GM19099 (cell line): ENCODE results near the gene NSFL1C.

ENCODE experiments used
- POLR2A ChIP-seq: IDR thresholded peaks from 3 replicates; pipeline ENCODE4 v1.6.1; 2011; ENCODE audit warnings: low read depth; ENCODE audit not compliant: insufficient read length; ENCODE audit errors: extremely low read depth

The NSFL1C gene

GRCh38 chr20:1429143-1429728, 37.4 kb downstream of the NSFL1C start:
- TF ChIP-seq POLR2A, result no peak

GRCh38 chr20:1427457-1428054, 39.1 kb downstream of the NSFL1C start:
- TF ChIP-seq POLR2A, result no peak

GRCh38 chr20:1426231-1426849, 40.3 kb downstream of the NSFL1C start:
- TF ChIP-seq POLR2A, result no peak

- TF ChIP-seq POLR2A, result no peak
Observed at GRCh38 chr20:1424336-1424735, 42.3 kb downstream of the NSFL1C start.

GRCh38 chr20:1423625-1424106, 43.0 kb downstream of the NSFL1C start:
- no peak for TF ChIP-seq POLR2A

DNA sequence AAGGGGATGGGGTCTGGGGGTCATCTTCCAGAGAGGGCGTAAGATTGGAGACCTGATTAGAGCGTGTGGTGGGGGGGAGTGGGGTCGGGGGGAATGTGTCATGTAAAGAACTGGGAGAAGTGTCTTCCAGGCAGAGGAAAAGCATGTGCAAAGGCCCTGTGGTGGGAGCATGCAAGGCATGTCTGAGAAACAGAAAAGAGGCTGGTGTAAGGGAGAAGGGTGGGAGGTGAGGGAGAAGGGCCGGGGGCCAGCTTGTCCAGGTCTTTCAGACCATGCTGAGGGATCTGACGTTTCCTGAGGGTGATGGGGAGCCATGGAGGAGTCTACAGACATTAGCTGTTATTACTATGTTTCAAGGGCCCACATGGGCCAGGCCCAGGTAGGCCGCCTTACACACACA, 43.4 kb downstream of the NSFL1C start:
- no peak for TF ChIP-seq POLR2A

DNA sequence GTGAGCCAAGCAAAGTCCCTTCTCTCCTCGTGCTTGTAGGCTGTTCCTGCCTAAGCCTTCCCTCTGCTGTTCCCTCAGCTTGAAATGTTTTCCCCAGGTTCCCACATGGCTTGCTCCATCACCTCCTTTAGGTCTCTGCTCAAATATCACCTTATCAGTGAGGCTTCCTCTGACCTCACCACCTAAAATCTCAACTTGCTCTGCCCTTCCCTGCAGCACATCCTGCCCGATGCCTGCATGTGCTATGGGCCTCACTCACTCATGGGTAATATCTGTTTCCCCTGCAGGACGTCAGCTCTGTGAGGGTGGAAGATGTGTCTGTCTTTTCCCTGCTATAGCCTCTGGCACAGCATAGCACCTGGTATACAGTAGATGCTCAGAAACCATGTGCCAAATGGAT, 43.9 kb downstream of the NSFL1C start:
- TF ChIP-seq POLR2A, result no peak

GRCh38 chr20:1420066-1420465, 46.6 kb downstream of the NSFL1C start:
- TF ChIP-seq POLR2A, result no peak

GRCh38 chr20:1418350-1418749, 48.3 kb downstream of the NSFL1C start:
- no peak for TF ChIP-seq POLR2A

DNA sequence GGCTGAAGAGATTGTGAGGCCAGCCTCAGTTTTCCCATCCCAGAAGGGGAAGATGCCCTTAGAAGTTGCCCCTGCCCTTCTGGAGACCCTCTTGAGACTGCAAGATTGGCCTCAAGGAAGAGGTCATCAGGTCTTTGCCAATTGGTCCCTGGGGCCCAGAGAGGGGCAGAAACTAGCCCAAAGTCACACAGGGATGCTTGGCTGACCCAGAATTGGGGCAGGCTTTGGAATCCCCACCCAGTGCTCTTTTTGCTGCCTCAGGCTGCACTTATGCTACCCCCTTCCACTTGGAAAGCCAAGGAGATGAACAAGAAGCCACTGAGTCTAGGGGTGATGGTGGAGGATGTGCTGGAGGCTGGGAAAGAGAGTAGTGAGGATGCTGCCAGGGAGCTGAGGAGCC, 48.9 kb downstream of the NSFL1C start:
- no peak for TF ChIP-seq POLR2A

DNA sequence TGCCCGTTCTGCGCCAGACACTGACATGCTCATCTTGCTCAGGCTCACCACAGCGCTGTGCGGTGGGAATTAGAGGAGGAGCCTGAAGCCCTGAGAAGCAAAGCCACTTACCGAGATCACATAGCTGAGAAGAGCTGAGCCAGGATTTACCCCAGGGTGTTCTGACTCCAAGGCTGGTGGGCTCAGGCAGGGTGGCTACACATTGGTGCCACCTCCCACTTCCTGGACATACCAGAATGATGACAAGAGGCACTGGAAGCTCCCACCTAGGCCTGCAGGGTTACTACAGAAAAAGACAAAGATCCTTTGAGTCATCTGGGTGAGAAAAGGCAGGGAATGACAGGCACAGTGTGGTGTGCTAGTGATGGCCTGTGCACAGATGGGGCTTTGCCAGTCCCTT, 49.4 kb downstream of the NSFL1C start:
- no peak for TF ChIP-seq POLR2A

DNA sequence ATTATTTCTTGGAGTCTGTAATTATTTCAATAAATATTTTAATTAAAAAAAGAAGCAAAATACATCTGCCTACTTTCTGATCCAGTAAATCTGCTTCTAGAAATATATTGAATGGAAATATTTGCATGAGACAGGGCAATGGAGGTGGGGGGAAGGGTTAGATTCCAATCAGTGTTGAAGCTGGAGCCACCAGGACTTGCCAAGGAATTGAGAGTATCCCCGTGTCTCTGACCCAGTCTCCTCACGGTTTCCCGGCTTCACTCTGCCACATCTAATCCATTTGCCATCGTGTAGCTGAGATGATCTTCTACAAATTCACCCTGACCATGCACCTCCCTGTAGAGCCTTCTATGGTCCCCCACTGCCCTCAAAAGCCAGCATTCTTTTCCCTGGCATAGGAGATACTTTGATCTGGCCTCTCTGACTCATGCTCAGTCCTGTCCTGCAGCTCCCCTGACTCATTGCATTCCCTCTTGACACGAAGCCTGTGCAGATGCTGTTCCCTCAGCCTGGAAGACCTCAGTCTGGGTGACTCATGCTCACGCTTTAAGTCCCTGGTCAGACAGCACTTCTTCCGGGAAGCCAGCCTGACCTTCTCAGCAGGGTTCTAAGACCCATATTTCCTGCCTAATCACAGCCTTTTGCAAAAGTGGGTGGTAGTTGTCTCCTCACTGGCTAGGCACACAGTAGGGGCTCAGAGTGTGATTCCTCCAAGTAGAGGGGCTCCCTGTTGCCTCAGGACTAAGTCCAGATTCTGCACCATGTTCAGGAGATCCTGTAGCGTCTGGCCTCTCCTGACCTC, 50.8 kb downstream of the NSFL1C start:
- no peak for TF ChIP-seq POLR2A

- no peak for TF ChIP-seq POLR2A
Observed at GRCh38 chr20:1414982-1415381, 51.7 kb downstream of the NSFL1C start.

GRCh38 chr20:1405801-1406200, 60.8 kb downstream of the NSFL1C start:
- no peak for TF ChIP-seq POLR2A

DNA sequence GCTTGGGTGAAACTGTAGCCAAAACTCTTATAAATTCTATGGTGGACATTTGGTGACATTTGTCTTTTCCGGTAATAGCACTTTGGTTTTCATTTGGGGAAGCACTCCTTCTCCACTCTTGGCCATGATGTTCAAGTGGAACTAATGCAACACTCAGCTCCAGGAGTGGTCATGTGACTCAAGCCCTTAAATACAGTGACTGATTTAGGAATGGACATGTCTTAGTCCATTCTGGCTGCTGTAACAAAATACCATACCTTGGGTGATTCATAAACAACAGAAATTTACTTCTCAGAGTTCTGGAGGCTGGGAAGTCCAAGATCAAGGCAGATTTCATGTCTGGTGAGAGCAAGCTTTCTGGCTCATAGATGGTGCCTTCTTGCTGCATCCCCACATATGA, 63.0 kb downstream of the NSFL1C start:
- TF ChIP-seq POLR2A, result no peak
